HG03442 (cell line): ENCODE measurements around the gene TRIAP1.
"Not testable (repeated sequence)": the region's sequence is repeated elsewhere in the genome, so short reads cannot be mapped to it uniquely, and the experiment has no call there.

Source experiments
- ATAC-seq: cut with Tn5 transposase; IDR thresholded peaks from one replicate; pipeline ENCODE4 v1.9.1; 2021; ENCODE audit warnings: mild to moderate bottlenecking, moderate library complexity; ENCODE audit not compliant: unreplicated experiment

Gene TRIAP1

DNA sequence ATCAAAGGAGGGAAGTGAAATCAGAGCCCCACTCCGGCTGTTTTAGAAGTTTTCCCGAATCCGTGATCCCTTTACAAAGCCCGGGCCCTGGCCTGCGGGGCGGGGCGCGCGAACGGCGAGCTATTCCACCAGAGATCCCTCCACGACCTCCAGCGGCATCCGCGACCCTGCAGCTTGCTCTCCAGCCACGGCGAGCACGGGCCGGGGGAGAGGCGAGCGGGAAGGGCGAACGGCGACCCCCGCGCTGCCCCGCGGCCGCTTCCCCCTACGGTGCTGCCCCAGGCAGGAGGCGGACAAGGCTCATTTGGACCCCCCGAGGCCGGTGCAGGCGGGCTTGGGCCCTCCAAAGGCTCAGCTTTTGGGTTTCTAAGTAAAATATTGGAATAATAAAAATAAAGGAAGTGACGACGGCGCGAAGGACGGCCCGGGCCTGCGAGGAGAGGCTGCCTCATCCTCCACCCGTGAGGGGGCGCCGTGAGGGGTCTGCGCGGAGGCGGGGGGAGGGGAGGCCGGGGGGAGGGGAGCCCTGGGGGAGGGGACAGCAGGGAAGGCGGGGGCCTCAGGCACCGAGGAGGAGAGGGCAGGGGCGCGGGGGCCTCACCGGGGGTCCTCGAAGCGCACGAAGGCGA is 22.8 kb upstream of the TRIAP1 start:
- ATAC-seq: peak; percentile 26

DNA sequence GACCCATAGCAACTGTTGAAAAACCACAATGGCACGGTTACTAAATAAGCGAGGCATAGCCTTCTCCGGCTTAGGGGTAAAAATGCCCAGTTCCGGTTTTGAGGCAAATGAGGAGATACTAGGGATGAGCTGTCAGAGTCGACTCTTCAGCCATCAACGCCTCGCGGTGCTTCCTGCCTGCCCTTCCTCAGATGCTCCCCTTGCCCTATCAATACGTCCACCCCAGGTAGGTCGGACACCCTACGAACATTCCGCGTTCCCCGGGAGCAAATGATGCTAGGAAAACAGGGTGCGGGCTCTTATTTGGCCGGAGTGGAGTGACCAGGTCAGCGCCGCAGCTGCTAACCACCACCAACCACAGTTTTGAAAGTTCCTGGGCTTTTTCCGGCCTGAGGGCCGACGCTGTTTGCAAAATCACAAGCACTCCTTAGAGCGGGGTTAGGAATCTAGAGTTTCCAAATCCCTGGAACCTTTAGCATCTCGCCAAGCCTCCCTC is 22.2 kb upstream of the TRIAP1 start:
- no peak for ATAC-seq

DNA sequence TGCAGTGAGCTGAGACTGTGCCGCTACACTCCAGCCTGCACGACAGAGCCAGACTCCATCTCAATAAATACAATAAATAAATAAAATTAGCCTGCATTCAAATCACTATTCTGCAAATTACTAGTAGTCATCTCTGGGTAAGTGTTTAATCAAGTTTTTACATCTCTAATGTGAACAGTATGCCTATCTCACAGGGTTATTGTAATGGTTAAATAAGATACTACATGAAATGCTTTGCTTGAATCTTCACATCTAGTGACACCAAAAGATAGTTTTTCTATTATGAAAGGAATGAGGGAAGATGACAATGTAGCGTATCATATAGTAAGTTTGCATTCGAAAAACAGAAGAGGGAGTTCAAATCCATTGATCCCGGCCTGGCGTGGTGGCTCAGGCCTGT is 21.3 kb upstream of the TRIAP1 start:
- no peak for ATAC-seq

DNA sequence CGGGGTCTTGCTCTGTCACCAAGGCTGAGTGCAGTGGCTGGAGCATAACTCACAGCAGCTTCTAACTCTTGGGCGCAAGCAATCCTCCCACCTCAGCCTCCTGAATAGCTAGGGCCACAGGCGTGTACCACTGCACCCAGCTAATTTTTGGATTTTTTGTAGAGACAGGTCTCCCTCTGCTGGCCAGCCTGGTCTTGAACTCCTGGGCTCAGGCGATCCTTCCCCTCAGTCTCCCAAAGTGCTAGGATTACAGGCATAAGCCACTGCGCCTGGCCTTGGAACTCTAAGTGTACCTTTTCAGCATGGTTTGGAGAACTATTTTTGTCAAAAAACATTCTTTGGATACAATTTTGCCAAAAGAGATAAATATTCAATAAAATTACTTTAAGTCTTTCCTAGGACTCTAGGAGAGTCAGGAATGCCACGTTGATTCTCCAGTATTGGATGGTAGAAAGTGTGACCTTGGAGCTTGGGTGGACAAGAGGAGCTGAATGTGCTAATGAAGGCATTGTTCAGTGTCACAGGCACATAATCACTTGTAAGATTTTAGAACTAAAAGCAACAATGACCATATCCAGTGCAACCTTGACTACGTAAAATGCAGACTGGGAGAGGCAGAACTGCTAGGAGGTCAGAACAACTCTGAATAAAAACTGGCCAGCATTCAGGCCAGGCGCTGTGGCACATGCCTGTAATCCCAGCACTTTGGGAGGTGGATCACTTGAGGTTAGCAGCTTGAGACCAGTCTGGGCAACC is 20.6 kb upstream of the TRIAP1 start:
- ATAC-seq: no peak

DNA sequence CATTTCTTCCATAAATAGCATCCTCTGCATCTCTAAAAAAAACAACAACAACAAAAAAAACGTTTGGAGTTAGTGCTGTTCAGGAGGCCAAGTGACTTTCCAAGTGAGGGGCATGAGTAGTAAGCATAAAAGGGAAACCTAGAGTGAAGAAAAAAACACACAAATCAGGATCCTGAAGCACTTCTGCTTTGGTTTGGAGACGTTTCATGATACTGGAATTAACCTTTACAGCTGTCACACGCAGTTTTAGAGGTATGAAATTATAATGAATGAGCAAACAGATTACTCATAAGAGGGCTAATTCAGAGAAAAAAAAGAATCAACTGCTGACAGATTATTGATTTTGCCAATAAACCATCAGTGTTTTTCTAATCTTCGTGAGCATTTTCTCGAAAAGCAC is 19.6 kb upstream of the TRIAP1 start:
- ATAC-seq: no peak

- no peak for ATAC-seq
Observed at GRCh38 chr12:120463712-120464111, 17.5 kb upstream of the TRIAP1 start.

DNA sequence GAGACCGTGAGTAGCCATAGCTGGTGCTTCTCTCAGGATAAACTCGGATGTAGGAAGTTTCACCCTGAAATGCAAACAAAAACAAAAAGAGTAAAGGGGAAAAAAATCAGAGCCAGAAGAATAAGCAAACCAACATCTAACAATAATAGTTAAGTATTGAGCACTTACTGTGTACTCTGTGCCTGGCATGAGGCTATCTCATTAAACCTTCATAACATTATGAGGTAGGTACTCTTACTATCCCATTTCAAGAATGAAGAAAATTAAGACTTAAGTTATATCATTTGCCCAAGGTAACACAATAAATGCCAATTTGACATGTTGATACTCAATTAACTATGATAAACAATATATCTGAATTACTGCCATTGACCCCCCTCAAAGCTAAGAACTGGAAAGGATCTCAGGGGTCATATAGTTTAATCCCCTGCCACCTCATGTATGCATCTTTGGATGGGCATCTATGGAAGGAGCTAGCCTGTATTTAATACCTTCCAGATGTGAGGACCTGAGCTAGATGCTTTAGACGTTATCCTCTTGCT is 16.0 kb upstream of the TRIAP1 start:
- no peak for ATAC-seq

DNA sequence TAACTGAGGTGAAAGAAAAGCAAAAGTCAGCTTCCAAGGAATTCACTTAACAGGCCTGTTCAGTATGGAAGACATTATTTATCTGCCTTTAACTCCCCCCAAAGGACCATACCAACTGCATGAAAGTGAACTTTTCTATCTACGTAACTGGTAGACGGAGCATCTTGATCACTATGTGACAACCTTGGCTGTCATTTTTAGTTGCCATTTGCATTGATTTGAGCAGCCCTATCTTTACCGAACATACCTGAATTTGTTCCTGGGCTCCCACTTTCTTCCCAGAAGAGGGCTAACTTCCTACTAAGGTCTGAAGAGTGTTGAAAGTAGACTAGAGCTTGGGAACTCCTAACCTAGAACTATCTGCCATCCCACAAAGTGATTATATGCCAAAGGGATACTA is 14.0 kb upstream of the TRIAP1 start:
- ATAC-seq: no peak

GRCh38 chr12:120457133-120457532 is 10.9 kb upstream of the TRIAP1 start:
- ATAC-seq: no peak

DNA sequence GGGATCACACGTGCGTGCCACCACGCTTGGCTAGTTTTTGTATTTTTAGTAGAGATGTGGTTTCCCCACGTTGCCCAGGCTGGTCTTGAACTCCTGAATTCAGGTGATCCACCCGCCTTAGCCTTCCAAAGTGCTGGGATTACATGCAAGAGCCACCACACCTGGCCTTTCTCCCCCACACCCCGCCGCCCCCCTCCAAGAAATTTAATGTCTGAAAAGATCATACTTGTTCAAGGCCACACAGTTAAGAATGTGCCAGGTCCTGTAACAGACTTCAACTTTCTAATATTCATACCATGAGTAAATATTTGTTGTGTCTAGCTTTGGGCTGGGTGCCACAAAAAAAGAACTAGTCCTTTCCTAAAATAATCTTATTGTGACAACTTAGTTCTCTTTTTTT is 9.1 kb upstream of the TRIAP1 start:
- no peak for ATAC-seq

- ATAC-seq: no peak
Observed at GRCh38 chr12:120453977-120454376, 7.8 kb upstream of the TRIAP1 start.

GRCh38 chr12:120453060-120453750 is 7.0 kb upstream of the TRIAP1 start:
- ATAC-seq: no peak

- not testable (repeated sequence) for ATAC-seq
Observed at GRCh38 chr12:120452524-120452923, 6.3 kb upstream of the TRIAP1 start.

GRCh38 chr12:120447992-120448391 is 1.8 kb upstream of the TRIAP1 start:
- no peak for ATAC-seq

DNA sequence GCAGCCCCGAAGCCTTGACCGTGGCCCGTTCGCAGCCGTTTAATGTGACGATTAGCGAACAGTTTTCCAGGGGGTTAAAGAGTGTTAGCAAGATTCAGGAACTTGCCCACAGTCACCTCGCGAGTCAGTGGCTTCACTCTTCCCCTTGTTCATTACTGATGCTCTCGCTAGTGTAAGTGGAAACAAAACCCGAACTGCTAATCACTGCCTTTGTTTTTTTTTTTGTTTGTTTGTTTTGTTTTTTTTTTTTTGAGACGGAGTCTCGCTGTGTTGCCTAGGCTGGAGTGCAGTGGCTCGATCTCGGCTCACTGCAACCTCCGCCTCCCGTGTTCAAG is 627 bp upstream of the TRIAP1 start:
- not testable (repeated sequence) for ATAC-seq

DNA sequence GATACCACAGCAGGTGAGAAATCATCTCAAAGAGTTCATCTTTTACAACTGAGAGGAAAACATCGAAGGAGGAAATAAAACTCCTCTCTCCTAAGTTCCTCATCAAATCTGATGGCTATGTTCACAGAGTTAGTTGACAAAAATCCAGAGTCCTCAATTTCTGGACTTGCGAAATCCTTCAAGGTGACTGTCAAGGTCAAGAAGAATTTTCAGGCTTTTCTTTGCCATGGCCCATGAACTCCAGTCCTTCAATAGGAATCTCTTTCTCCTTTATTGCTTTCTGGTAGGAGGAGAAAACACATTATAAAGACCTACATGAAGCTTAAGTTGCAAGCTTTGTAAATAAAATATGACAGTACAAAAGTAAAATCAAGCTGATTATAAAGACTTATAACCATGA is 1.5 kb downstream of the TRIAP1 start:
- ATAC-seq: no peak

- no peak for ATAC-seq
Observed at GRCh38 chr12:120439646-120440247, 6.4 kb downstream of the TRIAP1 start.

DNA sequence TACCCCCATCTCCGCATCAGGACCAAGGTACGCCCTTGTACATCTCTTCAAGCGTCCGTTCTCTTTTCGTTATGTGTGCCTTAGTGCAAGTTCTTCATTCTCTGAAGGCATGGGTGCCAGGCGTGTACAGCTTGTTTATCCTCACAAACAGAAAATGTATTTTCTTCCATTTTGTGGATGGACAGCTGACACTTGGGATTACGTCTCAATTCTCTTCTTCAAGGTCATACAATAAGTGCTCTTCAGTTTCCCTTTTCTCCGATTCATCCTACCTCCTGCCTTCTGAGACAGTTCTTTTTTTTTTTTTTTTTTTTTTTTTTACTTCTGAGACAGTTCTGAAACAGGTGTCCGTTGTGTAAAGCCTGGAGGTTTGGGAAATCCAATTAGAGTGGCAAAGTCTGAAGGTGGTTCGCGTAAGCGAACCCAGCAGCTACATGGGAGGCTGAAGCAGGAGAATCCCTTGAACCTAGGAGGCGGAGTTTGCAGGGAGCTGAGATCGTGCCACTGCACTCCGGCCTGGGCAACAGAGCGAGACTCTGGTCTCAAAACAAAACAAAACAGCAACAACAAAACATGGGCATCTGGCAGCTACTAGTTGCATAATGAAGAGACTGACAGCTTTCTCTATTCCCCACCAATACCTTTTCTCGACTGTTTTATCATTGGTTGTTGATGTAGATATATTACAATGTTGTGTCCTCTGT is 7.5 kb downstream of the TRIAP1 start:
- ATAC-seq: no peak

DNA sequence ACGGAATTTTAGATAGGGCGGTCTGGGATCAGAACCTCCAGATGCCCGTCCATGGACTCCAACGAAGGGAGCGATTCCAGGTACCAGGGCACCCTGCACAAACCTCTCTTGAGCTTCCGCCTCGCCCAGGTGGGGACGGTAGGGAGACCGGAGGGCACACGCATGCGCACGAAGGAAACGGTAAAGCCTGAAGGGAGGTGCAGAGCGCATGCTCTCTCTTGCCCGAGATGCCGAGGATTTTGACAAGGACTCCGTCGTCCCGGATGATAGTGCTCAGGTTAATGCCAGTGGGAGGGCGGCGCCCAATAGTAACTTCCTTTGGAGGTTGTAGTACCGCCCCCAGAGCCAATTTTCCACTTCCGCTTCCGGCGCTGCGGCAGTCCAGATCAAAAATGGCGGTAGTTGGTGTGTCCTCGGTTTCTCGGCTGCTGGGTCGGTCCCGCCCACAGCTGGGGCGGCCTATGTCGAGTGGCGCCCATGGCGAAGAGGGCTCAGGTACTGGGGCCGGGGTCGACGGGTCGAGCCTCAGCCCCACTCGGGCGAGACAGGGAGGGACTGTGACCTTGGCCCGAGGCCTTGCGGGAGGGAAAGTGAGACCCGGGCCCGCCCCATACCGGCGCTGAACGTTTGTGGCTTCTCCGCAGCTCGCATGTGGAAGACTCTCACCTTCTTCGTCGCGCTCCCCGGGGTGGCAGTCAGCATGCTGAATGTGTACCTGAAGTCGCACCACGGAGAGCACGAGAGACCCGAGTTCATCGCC is 8.3 kb downstream of the TRIAP1 start, which contains the start of gene COX6A1:
TSS of gene COX6A1 (plus strand) at position 379 of the 760 bp plus-strand sequence. CDS start at position 393, 14 bp downstream.
- ATAC-seq: peak; percentile 94
